ENCODE results near the gene WRNIP1. TPM values are rescaled to one million over a fixed set of nuclear protein-coding genes. Genes with fewer than 3 reads are reported as not detected.

Gene WRNIP1
- total and polyA plus RNA-seq, 9 of the 15 experiments (the other 6 are each of a cell fraction or from before 2014, with no cell fraction given) = 13.2 to 63.6 (median 48.6) TPM

DNA sequence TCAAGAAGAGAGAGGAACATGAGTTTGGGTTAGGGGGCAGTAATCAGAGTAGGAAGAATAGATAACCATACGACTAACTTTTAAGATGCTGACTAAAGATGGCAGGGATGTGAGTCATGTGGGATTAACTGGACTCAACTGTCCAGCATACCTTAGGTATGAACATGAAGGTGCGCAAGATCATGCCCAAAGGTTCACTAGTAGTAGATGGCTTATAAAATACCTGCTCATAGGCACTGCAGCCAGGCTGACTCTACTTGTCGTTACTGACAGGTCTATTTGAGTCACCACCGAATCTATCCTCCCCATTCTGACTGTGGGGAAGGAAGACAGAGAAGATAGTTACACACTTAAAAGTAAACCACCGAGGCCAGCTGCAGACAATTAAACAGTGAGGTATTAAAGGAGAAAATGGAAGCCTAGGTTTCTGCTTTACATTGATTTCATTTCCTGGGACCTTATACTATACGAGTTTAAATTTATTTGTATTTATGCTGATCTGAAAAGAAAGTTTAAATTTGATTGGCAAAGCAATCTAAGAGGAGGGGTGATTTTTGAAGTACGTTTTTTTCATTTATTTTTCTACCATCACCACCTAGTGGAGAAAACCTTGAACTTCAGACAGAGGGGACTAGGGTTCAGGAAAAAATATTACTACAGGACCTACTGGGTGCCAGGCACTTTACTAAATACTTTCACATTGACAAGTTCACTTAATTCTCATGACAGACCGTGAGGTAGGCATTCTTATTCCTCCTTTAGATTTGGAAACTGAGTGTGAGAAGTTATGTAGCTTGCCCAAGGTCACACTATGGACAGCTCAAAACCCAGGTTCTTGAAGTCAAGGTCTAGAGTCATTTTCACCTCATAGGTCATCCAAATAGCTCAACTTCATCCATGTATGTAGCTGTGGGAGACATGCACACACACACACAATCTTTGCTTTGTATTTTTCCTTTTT lies 4.0 kb upstream of the WRNIP1 start (continued):
- TF ChIP-seq, protein P1, sequence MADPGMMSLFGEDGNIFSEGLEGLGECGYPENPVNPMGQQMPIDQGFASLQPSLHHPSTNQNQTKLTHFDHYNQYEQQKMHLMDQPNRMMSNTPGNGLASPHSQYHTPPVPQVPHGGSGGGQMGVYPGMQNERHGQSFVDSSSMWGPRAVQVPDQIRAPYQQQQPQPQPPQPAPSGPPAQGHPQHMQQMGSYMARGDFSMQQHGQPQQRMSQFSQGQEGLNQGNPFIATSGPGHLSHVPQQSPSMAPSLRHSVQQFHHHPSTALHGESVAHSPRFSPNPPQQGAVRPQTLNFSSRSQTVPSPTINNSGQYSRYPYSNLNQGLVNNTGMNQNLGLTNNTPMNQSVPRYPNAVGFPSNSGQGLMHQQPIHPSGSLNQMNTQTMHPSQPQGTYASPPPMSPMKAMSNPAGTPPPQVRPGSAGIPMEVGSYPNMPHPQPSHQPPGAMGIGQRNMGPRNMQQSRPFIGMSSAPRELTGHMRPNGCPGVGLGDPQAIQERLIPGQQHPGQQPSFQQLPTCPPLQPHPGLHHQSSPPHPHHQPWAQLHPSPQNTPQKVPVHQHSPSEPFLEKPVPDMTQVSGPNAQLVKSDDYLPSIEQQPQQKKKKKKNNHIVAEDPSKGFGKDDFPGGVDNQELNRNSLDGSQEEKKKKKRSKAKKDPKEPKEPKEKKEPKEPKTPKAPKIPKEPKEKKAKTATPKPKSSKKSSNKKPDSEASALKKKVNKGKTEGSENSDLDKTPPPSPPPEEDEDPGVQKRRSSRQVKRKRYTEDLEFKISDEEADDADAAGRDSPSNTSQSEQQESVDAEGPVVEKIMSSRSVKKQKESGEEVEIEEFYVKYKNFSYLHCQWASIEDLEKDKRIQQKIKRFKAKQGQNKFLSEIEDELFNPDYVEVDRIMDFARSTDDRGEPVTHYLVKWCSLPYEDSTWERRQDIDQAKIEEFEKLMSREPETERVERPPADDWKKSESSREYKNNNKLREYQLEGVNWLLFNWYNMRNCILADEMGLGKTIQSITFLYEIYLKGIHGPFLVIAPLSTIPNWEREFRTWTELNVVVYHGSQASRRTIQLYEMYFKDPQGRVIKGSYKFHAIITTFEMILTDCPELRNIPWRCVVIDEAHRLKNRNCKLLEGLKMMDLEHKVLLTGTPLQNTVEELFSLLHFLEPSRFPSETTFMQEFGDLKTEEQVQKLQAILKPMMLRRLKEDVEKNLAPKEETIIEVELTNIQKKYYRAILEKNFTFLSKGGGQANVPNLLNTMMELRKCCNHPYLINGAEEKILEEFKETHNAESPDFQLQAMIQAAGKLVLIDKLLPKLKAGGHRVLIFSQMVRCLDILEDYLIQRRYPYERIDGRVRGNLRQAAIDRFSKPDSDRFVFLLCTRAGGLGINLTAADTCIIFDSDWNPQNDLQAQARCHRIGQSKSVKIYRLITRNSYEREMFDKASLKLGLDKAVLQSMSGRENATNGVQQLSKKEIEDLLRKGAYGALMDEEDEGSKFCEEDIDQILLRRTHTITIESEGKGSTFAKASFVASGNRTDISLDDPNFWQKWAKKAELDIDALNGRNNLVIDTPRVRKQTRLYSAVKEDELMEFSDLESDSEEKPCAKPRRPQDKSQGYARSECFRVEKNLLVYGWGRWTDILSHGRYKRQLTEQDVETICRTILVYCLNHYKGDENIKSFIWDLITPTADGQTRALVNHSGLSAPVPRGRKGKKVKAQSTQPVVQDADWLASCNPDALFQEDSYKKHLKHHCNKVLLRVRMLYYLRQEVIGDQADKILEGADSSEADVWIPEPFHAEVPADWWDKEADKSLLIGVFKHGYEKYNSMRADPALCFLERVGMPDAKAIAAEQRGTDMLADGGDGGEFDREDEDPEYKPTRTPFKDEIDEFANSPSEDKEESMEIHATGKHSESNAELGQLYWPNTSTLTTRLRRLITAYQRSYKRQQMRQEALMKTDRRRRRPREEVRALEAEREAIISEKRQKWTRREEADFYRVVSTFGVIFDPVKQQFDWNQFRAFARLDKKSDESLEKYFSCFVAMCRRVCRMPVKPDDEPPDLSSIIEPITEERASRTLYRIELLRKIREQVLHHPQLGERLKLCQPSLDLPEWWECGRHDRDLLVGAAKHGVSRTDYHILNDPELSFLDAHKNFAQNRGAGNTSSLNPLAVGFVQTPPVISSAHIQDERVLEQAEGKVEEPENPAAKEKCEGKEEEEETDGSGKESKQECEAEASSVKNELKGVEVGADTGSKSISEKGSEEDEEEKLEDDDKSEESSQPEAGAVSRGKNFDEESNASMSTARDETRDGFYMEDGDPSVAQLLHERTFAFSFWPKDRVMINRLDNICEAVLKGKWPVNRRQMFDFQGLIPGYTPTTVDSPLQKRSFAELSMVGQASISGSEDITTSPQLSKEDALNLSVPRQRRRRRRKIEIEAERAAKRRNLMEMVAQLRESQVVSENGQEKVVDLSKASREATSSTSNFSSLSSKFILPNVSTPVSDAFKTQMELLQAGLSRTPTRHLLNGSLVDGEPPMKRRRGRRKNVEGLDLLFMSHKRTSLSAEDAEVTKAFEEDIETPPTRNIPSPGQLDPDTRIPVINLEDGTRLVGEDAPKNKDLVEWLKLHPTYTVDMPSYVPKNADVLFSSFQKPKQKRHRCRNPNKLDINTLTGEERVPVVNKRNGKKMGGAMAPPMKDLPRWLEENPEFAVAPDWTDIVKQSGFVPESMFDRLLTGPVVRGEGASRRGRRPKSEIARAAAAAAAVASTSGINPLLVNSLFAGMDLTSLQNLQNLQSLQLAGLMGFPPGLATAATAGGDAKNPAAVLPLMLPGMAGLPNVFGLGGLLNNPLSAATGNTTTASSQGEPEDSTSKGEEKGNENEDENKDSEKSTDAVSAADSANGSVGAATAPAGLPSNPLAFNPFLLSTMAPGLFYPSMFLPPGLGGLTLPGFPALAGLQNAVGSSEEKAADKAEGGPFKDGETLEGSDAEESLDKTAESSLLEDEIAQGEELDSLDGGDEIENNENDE (IDR thresholded peaks at IDR 0.05; ENCODE audit: low read depth, low read length) = no peak
- TF ChIP-seq STAT5A (IDR thresholded peaks at IDR 0.05; ENCODE audit: borderline replicate concordance, low read length) (no peak), CBFA2T2 (conservative IDR thresholded peaks at IDR 0.05) (peak; percentile 46), SIRT6 (IDR thresholded peaks at IDR 0.05; ENCODE audit: low read depth, low read length) (no peak), TGIF2 (CRISPR knock-in tag; IDR thresholded peaks at IDR 0.05) (no peak), TAL1 (IDR thresholded peaks at IDR 0.05) (peak; percentile 64), FOXK2 (conservative IDR thresholded peaks at IDR 0.05 in 1 of 2, IDR thresholded peaks at IDR 0.05 in 1 of 2; ENCODE audit: low read depth in 2 of 2) (no peak), SMARCA4 (IDR thresholded peaks at IDR 0.05) (peak; percentile 66), MYBL2 (IDR thresholded peaks at IDR 0.05; ENCODE audit: low read depth) (peak; percentile 6; the same call in 1 of the 2 replicates), MYBL2 (CRISPR knock-in tag; IDR thresholded peaks at IDR 0.05; ENCODE audit: borderline replicate concordance) (no peak), RAD21 (CRISPR knock-in tag; conservative IDR thresholded peaks at IDR 0.05 in 1 of 2, IDR thresholded peaks at IDR 0.05 in 1 of 2) (peak; percentile 49)
- TF ChIP-seq, protein P2, sequence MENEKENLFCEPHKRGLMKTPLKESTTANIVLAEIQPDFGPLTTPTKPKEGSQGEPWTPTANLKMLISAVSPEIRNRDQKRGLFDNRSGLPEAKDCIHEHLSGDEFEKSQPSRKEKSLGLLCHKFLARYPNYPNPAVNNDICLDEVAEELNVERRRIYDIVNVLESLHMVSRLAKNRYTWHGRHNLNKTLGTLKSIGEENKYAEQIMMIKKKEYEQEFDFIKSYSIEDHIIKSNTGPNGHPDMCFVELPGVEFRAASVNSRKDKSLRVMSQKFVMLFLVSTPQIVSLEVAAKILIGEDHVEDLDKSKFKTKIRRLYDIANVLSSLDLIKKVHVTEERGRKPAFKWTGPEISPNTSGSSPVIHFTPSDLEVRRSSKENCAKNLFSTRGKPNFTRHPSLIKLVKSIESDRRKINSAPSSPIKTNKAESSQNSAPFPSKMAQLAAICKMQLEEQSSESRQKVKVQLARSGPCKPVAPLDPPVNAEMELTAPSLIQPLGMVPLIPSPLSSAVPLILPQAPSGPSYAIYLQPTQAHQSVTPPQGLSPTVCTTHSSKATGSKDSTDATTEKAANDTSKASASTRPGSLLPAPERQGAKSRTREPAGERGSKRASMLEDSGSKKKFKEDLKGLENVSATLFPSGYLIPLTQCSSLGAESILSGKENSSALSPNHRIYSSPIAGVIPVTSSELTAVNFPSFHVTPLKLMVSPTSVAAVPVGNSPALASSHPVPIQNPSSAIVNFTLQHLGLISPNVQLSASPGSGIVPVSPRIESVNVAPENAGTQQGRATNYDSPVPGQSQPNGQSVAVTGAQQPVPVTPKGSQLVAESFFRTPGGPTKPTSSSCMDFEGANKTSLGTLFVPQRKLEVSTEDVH (IDR thresholded peaks at IDR 0.05; ENCODE audit: low read depth, partially characterized antibody) = no peak
